Body of pancreas (tissue), 4 donors: Measurements from ENCODE around the gene CMTM5.

Experiments used
- POLR2A ChIP-seq, 3 donors: fragments of 450-650 bp; IDR thresholded peaks; one replicate each; pipeline ENCODE4 v1.6.1; 2016; ENCODE audit warnings: antibody characterized with exemption in 3 of 3, mild to moderate bottlenecking in 2 of 3
- TF ChIP-seq, protein P1 (sequence below), 7 experiments: fragments of 450-650 bp in 4 of 7; fragments of 200-600 bp in 3 of 7; sonication (generic) in 3 of 7; IDR thresholded peaks; one replicate each; pipeline ENCODE4 v1.5.1; 2016 to 2019; ENCODE audit warnings: antibody characterized with exemption in 7 of 7

DNA sequence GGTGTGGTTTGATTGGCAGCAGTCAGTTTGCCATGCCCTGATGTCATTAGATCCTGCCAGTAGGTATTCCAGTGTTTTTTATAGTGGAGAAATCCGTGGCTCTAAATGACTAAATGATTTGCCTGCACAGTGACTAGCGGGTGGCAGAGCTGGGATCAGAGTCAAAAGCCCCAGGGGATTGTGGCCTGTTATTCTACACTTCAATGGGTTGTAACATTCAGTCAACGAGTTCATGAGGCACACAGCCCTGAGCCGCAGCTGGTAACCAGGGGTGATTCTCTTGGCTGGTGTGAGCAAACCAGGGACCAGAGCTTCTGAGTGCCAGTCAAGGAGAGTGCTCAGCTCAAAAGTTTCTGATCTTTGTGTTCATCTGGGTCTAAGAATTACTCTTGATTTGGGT, 29.4 kb downstream of the CMTM5 start:
- TF ChIP-seq, protein P1, sequence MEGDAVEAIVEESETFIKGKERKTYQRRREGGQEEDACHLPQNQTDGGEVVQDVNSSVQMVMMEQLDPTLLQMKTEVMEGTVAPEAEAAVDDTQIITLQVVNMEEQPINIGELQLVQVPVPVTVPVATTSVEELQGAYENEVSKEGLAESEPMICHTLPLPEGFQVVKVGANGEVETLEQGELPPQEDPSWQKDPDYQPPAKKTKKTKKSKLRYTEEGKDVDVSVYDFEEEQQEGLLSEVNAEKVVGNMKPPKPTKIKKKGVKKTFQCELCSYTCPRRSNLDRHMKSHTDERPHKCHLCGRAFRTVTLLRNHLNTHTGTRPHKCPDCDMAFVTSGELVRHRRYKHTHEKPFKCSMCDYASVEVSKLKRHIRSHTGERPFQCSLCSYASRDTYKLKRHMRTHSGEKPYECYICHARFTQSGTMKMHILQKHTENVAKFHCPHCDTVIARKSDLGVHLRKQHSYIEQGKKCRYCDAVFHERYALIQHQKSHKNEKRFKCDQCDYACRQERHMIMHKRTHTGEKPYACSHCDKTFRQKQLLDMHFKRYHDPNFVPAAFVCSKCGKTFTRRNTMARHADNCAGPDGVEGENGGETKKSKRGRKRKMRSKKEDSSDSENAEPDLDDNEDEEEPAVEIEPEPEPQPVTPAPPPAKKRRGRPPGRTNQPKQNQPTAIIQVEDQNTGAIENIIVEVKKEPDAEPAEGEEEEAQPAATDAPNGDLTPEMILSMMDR (IDR thresholded peaks at IDR 0.05): no peak
- no peak for TF ChIP-seq POLR2A (IDR thresholded peaks at IDR 0.05)
